ENCODE measurements around the gene GRIN3B. TPM values are rescaled to one million over a fixed set of nuclear protein-coding genes. Genes with fewer than 3 reads are reported as not detected.
A peak's percentile ranks its signal among the peaks of the same experiment; 100 is the strongest.

GRIN3B gene, protein sequence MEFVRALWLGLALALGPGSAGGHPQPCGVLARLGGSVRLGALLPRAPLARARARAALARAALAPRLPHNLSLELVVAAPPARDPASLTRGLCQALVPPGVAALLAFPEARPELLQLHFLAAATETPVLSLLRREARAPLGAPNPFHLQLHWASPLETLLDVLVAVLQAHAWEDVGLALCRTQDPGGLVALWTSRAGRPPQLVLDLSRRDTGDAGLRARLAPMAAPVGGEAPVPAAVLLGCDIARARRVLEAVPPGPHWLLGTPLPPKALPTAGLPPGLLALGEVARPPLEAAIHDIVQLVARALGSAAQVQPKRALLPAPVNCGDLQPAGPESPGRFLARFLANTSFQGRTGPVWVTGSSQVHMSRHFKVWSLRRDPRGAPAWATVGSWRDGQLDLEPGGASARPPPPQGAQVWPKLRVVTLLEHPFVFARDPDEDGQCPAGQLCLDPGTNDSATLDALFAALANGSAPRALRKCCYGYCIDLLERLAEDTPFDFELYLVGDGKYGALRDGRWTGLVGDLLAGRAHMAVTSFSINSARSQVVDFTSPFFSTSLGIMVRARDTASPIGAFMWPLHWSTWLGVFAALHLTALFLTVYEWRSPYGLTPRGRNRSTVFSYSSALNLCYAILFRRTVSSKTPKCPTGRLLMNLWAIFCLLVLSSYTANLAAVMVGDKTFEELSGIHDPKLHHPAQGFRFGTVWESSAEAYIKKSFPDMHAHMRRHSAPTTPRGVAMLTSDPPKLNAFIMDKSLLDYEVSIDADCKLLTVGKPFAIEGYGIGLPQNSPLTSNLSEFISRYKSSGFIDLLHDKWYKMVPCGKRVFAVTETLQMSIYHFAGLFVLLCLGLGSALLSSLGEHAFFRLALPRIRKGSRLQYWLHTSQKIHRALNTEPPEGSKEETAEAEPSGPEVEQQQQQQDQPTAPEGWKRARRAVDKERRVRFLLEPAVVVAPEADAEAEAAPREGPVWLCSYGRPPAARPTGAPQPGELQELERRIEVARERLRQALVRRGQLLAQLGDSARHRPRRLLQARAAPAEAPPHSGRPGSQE
- 1.5 and 1.8 TPM in 2 replicates for polyA plus RNA-seq (2012; rRNA removed)
- polyA plus RNA-seq (2012; cell fraction: cytosol; rRNA removed), result 0.45 and 1.1 TPM in 2 replicates
- polyA plus RNA-seq (2012; cell fraction: nucleus; rRNA removed), result 4.6 and 5.1 TPM in 2 replicates

DNA sequence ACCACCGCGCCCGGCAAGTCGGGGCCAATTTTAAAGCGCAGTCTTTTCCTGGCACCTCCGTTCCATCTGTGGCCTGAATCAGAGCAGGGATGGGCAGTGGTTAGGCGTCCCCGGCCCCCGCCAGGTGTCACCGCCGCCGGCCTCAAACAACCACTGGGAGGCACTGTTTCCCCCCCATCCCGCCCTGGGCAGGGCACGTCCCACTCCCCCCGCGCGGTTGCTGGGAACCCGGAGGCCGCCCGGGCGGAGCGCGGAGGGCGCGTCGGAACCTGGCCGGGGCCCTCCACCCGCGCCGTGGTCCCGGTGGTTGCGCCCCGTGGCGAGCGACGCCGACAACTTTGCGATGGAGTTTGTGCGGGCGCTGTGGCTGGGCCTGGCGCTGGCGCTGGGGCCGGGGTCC is at the start of gene GRIN3B:
Gene GRIN3B, plus strand, starts transcription at position 325 of the 400 bp plus-strand sequence. Its CDS starts 19 bp downstream, at position 344.
- Histone ChIP-seq H3F3A (replicated peaks; ENCODE audit: insufficient read depth) (peaks cover 17% of the 10 kb centered on the region), H3K9me2 (no peaks in the 10 kb centered on the region), H3K36me3 (replicated peaks in 1 of 2; ENCODE audit: control insufficient read depth in 1 of 2, insufficient read depth in 2 of 2, low read length in 1 of 2) (no peaks in the 10 kb centered on the region), H4K20me1 (ENCODE audit: insufficient read depth) (no peaks in the 10 kb centered on the region), H2AFZ (ENCODE audit: low read depth) (no peak within 1 kb of the TSS), H3K4me1 (ENCODE audit: control insufficient read depth in 1 of 2, insufficient read depth in 2 of 2, low read depth in 1 of 2, low read length in 1 of 2) (peaks cover 0 to 13% of the 10 kb centered on the region in 2 experiments; a peak in 1 of 4 replicates), H3K9me3 (no peaks in the 10 kb centered on the region), H3K4me3 (ENCODE audit: low read depth in 2 of 2, low read length in 1 of 2) (peak within 1 kb of the TSS; percentile 32 to 55), H3K79me2 (ENCODE audit: insufficient read depth) (no peaks in the 10 kb centered on the region), H3K27ac (ENCODE audit: low read depth in 2 of 2, low read length in 1 of 2) (no peak within 1 kb of the TSS), H3K4me2 (peak within 1 kb of the TSS; percentile 65), H3K9ac (no peak within 1 kb of the TSS), H3K27me3 (ENCODE audit: insufficient read depth) (peaks cover 57% of the 10 kb centered on the region)
- CTCF ChIA-PET, result no interaction called here
- TF ChIP-seq, protein P1, sequence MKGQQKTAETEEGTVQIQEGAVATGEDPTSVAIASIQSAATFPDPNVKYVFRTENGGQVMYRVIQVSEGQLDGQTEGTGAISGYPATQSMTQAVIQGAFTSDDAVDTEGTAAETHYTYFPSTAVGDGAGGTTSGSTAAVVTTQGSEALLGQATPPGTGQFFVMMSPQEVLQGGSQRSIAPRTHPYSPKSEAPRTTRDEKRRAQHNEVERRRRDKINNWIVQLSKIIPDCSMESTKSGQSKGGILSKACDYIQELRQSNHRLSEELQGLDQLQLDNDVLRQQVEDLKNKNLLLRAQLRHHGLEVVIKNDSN (IDR thresholded peaks at IDR 0.05; ENCODE audit: borderline replicate concordance, low read depth), result no peak
- no peak for TF ChIP-seq NFIC (IDR thresholded peaks at IDR 0.05; ENCODE audit: borderline replicate concordance)
- TF ChIP-seq, protein P2, sequence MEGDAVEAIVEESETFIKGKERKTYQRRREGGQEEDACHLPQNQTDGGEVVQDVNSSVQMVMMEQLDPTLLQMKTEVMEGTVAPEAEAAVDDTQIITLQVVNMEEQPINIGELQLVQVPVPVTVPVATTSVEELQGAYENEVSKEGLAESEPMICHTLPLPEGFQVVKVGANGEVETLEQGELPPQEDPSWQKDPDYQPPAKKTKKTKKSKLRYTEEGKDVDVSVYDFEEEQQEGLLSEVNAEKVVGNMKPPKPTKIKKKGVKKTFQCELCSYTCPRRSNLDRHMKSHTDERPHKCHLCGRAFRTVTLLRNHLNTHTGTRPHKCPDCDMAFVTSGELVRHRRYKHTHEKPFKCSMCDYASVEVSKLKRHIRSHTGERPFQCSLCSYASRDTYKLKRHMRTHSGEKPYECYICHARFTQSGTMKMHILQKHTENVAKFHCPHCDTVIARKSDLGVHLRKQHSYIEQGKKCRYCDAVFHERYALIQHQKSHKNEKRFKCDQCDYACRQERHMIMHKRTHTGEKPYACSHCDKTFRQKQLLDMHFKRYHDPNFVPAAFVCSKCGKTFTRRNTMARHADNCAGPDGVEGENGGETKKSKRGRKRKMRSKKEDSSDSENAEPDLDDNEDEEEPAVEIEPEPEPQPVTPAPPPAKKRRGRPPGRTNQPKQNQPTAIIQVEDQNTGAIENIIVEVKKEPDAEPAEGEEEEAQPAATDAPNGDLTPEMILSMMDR (IDR thresholded peaks at IDR 0.05), result peak; percentile 56
- TF ChIP-seq SMC3 (IDR thresholded peaks at IDR 0.05; ENCODE audit: low read depth, low read length), result 0 out of 2 replicates have a peak, but pooled peaks have one; percentile 16
- DNase-seq, result peak; percentile 89
- WGBS (ENCODE audit: low lambda C conversion rate), result 3% methylated on average over 7 of the region's 43 CpGs
- POLR2A ChIA-PET, result no interaction called here

DNA sequence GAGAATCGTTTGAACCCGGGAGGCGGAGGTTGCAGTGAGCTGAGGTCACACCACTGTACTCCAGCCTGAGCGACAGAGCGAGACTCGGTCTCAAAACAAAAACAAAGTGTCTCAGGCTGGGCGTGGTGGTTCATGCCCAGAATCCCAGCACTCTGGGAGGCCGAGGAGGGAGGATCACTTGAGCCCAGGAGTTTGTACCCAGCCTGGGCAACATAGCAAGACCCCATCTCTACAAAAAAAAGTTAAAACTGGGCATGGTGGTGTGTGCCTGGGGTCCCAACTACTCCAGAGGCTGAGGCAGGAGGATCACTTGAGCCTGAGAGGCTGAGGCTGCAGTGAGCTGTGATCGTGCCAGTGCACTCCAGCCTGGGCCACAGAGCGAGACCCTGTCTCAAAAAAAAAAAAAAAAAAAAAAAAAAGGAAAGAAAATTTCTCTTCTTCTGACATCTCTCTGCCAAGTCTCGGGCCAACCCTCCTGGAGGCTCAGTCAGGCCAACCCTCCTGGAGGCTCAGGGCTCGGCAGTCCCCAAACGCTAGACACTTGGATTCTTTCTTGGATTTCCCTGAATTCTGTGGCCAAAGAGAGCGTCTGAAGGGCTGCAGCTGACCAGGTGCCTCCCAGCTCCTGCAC is 48.1 kb upstream of the GRIN3B start:
- H3K9ac ChIP-seq, result no peak overlapping the region
- peaks cover 36% of the 10 kb centered on the region; the same call in 1 of the 2 replicates for H4K20me1 ChIP-seq (ENCODE audit: insufficient read depth)
- DNase-seq, result no peak
- no peak overlapping the region for H2AFZ ChIP-seq (ENCODE audit: low read depth)
- CTCF ChIA-PET, result no interaction called here
- no peak overlapping the region; a peak in 1 of 4 replicates for H3K27ac ChIP-seq (ENCODE audit: low read depth in 2 of 2, low read length in 1 of 2)
- no peaks in the 10 kb centered on the region for H3K27me3 ChIP-seq (ENCODE audit: insufficient read depth)
- no peaks in the 10 kb centered on the region for H3K9me2 ChIP-seq
- peaks cover 2% of the 10 kb centered on the region; the same call in 1 of the 2 replicates for H3K79me2 ChIP-seq (ENCODE audit: insufficient read depth)
- H3K4me2 ChIP-seq, result no peak overlapping the region
- TF ChIP-seq GABPA (IDR thresholded peaks at IDR 0.05; ENCODE audit: low read depth) (no peak), RXRA (IDR thresholded peaks at IDR 0.05; ENCODE audit: borderline replicate concordance, low read depth) (no peak), SMC3 (IDR thresholded peaks at IDR 0.05; ENCODE audit: low read depth, low read length) (no peak), NFIC (IDR thresholded peaks at IDR 0.05; ENCODE audit: borderline replicate concordance) (no peak)
- TF ChIP-seq, protein P2 (IDR thresholded peaks at IDR 0.05), result no peak
- TF ChIP-seq, protein P3, sequence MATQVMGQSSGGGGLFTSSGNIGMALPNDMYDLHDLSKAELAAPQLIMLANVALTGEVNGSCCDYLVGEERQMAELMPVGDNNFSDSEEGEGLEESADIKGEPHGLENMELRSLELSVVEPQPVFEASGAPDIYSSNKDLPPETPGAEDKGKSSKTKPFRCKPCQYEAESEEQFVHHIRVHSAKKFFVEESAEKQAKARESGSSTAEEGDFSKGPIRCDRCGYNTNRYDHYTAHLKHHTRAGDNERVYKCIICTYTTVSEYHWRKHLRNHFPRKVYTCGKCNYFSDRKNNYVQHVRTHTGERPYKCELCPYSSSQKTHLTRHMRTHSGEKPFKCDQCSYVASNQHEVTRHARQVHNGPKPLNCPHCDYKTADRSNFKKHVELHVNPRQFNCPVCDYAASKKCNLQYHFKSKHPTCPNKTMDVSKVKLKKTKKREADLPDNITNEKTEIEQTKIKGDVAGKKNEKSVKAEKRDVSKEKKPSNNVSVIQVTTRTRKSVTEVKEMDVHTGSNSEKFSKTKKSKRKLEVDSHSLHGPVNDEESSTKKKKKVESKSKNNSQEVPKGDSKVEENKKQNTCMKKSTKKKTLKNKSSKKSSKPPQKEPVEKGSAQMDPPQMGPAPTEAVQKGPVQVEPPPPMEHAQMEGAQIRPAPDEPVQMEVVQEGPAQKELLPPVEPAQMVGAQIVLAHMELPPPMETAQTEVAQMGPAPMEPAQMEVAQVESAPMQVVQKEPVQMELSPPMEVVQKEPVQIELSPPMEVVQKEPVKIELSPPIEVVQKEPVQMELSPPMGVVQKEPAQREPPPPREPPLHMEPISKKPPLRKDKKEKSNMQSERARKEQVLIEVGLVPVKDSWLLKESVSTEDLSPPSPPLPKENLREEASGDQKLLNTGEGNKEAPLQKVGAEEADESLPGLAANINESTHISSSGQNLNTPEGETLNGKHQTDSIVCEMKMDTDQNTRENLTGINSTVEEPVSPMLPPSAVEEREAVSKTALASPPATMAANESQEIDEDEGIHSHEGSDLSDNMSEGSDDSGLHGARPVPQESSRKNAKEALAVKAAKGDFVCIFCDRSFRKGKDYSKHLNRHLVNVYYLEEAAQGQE (IDR thresholded peaks at IDR 0.05; ENCODE audit: low read depth, low read length), result no peak
- TF ChIP-seq, protein P4, sequence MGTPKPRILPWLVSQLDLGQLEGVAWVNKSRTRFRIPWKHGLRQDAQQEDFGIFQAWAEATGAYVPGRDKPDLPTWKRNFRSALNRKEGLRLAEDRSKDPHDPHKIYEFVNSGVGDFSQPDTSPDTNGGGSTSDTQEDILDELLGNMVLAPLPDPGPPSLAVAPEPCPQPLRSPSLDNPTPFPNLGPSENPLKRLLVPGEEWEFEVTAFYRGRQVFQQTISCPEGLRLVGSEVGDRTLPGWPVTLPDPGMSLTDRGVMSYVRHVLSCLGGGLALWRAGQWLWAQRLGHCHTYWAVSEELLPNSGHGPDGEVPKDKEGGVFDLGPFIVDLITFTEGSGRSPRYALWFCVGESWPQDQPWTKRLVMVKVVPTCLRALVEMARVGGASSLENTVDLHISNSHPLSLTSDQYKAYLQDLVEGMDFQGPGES (IDR thresholded peaks at IDR 0.05; ENCODE audit: low read depth, low read length), result no peak
- no peak overlapping the region for H3K4me3 ChIP-seq (ENCODE audit: low read depth in 2 of 2, low read length in 1 of 2)
- H3K36me3 ChIP-seq (replicated peaks in 1 of 2; ENCODE audit: control insufficient read depth in 1 of 2, insufficient read depth in 2 of 2, low read length in 1 of 2), result peaks cover 0 to 4% of the 10 kb centered on the region in 2 experiments
- H3K4me1 ChIP-seq (ENCODE audit: control insufficient read depth in 1 of 2, insufficient read depth in 2 of 2, low read depth in 1 of 2, low read length in 1 of 2), result peaks cover 5 to 19% of the 10 kb centered on the region in 2 experiments; a peak in 2 of 4 replicates
- POLR2A ChIA-PET, result interaction anchor here (0.7 kb wide), 1 partner anchor 375 kb away, joined by 3 read pairs; no protein-coding TSS in a partner anchor
- H3F3A ChIP-seq (replicated peaks; ENCODE audit: insufficient read depth), result no peaks in the 10 kb centered on the region
- H3K9me3 ChIP-seq, result no peaks in the 10 kb centered on the region
- WGBS (ENCODE audit: low lambda C conversion rate), result 89% methylated on average over 14 of the region's 14 CpGs
